CD14-positive monocyte (primary cell): ENCODE results near the gene UBXN11. TPM values are rescaled to one million over a fixed set of nuclear protein-coding genes. Genes with fewer than 3 reads are reported as not detected.
A peak's percentile ranks its signal among the peaks of the same experiment; 100 is the strongest.

Source experiments
- DNase-seq, 3 donors: peaks; one replicate each; pipeline ENCODE4 v3.0.0-alpha.2; 2011 to 2022
- H2AFZ ChIP-seq: 2 replicates; pipeline ENCODE4 v1.6.0; 2012; ENCODE audit warnings: mild to moderate bottlenecking, low read depth, low read length, inconsistent platforms; ENCODE audit not compliant: insufficient read depth, poor library complexity, severe bottlenecking
- H3K27ac ChIP-seq, 2 donors: 1 replicate in 1 of 2; 2 replicates in 1 of 2; pipeline ENCODE4 v1.5.1; 2012 to 2013; ENCODE audit warnings: low read length in 2 of 2, control low read depth in 1 of 2, inconsistent platforms in 1 of 2, low read depth in 1 of 2, mild to moderate bottlenecking in 1 of 2
- H3K27me3 ChIP-seq, 2 donors: one replicate each; pipeline versions ENCODE4 v1.6.0 to v1.6.1; 2011 to 2013; ENCODE audit warnings: low read length in 2 of 2; ENCODE audit not compliant: control insufficient read depth in 2 of 2, insufficient read depth in 2 of 2
- H3K36me3 ChIP-seq, 2 donors: replicated peaks in 1 of 2; 1 replicate in 1 of 2; 2 replicates in 1 of 2; pipeline versions ENCODE4 v1.5.1 to v1.6.1; 2012 to 2013; ENCODE audit warnings: low read length in 2 of 2, control low read depth in 1 of 2, inconsistent platforms in 1 of 2, mild to moderate bottlenecking in 1 of 2; ENCODE audit not compliant: insufficient read depth in 2 of 2, control insufficient read depth in 1 of 2
- H3K4me1 ChIP-seq, 2 donors: 1 replicate in 1 of 2; 2 replicates in 1 of 2; pipeline versions ENCODE4 v1.5.1 to v1.6.1; 2012 to 2013; ENCODE audit warnings: low read length in 2 of 2, control low read depth in 1 of 2, inconsistent platforms in 1 of 2, mild to moderate bottlenecking in 1 of 2, moderate library complexity in 1 of 2; ENCODE audit not compliant: insufficient read depth in 2 of 2, control insufficient read depth in 1 of 2
- H3K4me2 ChIP-seq: replicated peaks from 2 replicates; pipeline ENCODE3; 2012; ENCODE audit warnings: low read length, moderate library complexity, mild to moderate bottlenecking; ENCODE audit not compliant: poor library complexity, severe bottlenecking; ENCODE audit errors: extremely low read depth
- H3K4me3 ChIP-seq, 3 experiments: fragments of 200-600 bp in 1 of 3; sonication (generic) in 1 of 3; replicated peaks in 1 of 3; 1 replicate in 2 of 3; 2 replicates in 1 of 3; pipeline ENCODE4 v1.5.1; 2011 to 2013; ENCODE audit warnings: low read length in 3 of 3, mild to moderate bottlenecking in 3 of 3, control low read depth in 2 of 3, low read depth in 2 of 3, inconsistent platforms in 1 of 3, moderate library complexity in 1 of 3
- H3K79me2 ChIP-seq: 2 replicates; pipeline ENCODE4 v1.6.0; 2012; ENCODE audit warnings: mild to moderate bottlenecking, control low read depth, inconsistent platforms, low read length, moderate library complexity; ENCODE audit not compliant: insufficient read depth
- H3K9ac ChIP-seq: 2 replicates; pipeline ENCODE4 v1.6.0; 2017; ENCODE audit warnings: low read length, mild to moderate bottlenecking; ENCODE audit not compliant: insufficient read depth, poor library complexity, severe bottlenecking
- H3K9me3 ChIP-seq, 2 donors: replicated peaks in 1 of 2; 1 replicate in 1 of 2; 2 replicates in 1 of 2; pipeline versions ENCODE4 v1.5.1 to v1.6.1; 2012 to 2013; ENCODE audit warnings: low read length in 2 of 2, control low read depth in 1 of 2; ENCODE audit not compliant: control insufficient read depth in 1 of 2, insufficient read depth in 1 of 2
- H4K20me1 ChIP-seq: 2 replicates; pipeline ENCODE4 v1.6.0; 2012; ENCODE audit warnings: mild to moderate bottlenecking, low read length, control low read depth, moderate library complexity; ENCODE audit not compliant: insufficient read depth
- H3K27ac Mint-ChIP-seq, 7 donors: one replicate each; pipeline ENCODE4 v1.8.0; 2020; ENCODE audit warnings: mild to moderate bottlenecking in 7 of 7, mixed read lengths in 7 of 7, moderate library complexity in 6 of 7, inconsistent platforms in 2 of 7
- H3K27me3 Mint-ChIP-seq, 3 donors: one replicate each; pipeline ENCODE4 v1.8.0; 2021 to 2022; ENCODE audit warnings: low read depth in 3 of 3, mild to moderate bottlenecking in 3 of 3, mixed read lengths in 3 of 3, moderate library complexity in 3 of 3, inconsistent platforms in 1 of 3
- H3K36me3 Mint-ChIP-seq, 2 donors: one replicate each; pipeline ENCODE4 v1.8.0; 2020; ENCODE audit warnings: mixed read lengths in 2 of 2, inconsistent platforms in 1 of 2, mild to moderate bottlenecking in 1 of 2
- H3K4me1 Mint-ChIP-seq: one replicate; pipeline ENCODE4 v1.8.0; 2020; ENCODE audit warnings: mild to moderate bottlenecking, mixed read lengths
- H3K4me3 Mint-ChIP-seq, 2 donors: one replicate each; pipeline ENCODE4 v1.8.0; 2020; ENCODE audit warnings: mild to moderate bottlenecking in 2 of 2, mixed read lengths in 2 of 2, moderate library complexity in 1 of 2
- H3K9me3 Mint-ChIP-seq, 7 donors: one replicate each; pipeline ENCODE4 v1.8.0; 2020 to 2022; ENCODE audit warnings: mixed read lengths in 7 of 7, mild to moderate bottlenecking in 6 of 7, moderate library complexity in 6 of 7, inconsistent platforms in 2 of 7
- WGBS: methylation state at CpG from one replicate; pipeline ENCODE4 v1.1.5; 2013; ENCODE audit warnings: missing lambda C conversion rate; ENCODE audit not compliant: insufficient coverage; 5-methylcytosine and 5-hydroxymethylcytosine counted together
- intact Hi-C, 2 donors: fragments of 100-400 bp; cut with micrococcal nuclease; formaldehyde crosslinking; loops; one replicate each; pipeline versions ENCODE4 v1.15.0 to v1.15.1; 2023
- polyA plus RNA-seq, 3 donors: library from polyadenylated mRNA; depleted of rRNA in 1 of 3; unstranded in 2 of 3; stranded (reverse) in 1 of 3; fragments of 300-500 nt in 2 of 3; fragments of >200 nt in 1 of 3; fragmentation: Illumina TruSeq in 2 of 3; gene quantifications; 1 replicate in 2 of 3; 2 replicates in 1 of 3; pipeline ENCODE4 v1.2.3, GENCODE V29; 2012 to 2021
- TF ChIP-seq, protein P1 (sequence below): fragments of 200-600 bp; IDR thresholded peaks from one replicate; pipeline ENCODE4 v1.8.0; 2022; ENCODE audit warnings: antibody characterized with exemption, mild to moderate bottlenecking

Gene UBXN11
- polyA plus RNA-seq, 3 donors, result 48.0 to 885 (median 52.1) TPM

DNA sequence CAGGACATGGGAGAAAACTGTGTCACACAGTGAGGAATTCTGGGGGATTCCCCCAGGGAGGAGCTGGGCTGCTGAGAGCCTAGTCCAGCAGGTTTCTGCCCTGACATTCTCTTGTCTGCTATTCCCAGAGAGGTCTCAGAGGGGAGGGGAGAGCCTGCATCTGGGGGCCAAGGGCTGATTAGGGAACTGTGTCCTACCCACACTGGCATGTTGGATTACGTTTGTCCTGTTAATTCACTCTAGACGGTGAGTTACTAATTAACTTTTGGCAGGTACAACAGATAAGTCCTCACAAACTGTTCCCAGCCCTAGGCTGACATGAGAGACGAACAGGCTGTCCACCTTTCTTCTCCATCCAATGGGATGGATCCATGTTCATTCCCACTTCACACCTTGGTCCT is 29.2 kb downstream of the UBXN11 start:
- H4K20me1 ChIP-seq, result peaks cover 23% of the 10 kb centered on the region
- 100% methylated on average over 1 of the region's 3 CpGs for whole genome bisulfite sequencing
- peaks cover 53% of the 10 kb centered on the region for H3K79me2 ChIP-seq
- H3K36me3 ChIP-seq, result peaks cover 18 to 38% of the 10 kb centered on the region in 2 donors
- TF ChIP-seq, protein P1, sequence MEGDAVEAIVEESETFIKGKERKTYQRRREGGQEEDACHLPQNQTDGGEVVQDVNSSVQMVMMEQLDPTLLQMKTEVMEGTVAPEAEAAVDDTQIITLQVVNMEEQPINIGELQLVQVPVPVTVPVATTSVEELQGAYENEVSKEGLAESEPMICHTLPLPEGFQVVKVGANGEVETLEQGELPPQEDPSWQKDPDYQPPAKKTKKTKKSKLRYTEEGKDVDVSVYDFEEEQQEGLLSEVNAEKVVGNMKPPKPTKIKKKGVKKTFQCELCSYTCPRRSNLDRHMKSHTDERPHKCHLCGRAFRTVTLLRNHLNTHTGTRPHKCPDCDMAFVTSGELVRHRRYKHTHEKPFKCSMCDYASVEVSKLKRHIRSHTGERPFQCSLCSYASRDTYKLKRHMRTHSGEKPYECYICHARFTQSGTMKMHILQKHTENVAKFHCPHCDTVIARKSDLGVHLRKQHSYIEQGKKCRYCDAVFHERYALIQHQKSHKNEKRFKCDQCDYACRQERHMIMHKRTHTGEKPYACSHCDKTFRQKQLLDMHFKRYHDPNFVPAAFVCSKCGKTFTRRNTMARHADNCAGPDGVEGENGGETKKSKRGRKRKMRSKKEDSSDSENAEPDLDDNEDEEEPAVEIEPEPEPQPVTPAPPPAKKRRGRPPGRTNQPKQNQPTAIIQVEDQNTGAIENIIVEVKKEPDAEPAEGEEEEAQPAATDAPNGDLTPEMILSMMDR, result no peak
- H3K4me1 ChIP-seq, result peaks cover 77 to 79% of the 10 kb centered on the region in 2 donors
- peaks cover 44 to 60% of the 10 kb centered on the region in 2 donors for H3K36me3 Mint-ChIP-seq
- peak in 1 of 3 donors; percentile 12 for DNase-seq
- H3K27me3 Mint-ChIP-seq, result peaks cover 0 to 7% (median 2%) of the 10 kb centered on the region in 3 donors
- H3K27ac ChIP-seq, result peak overlapping the region; percentile 99 to 100
- H3K4me2 ChIP-seq, result peak overlapping the region; percentile 5
- peak overlapping the region; percentile 96 for H3K9ac ChIP-seq
- no peaks in the 10 kb centered on the region for H3K9me3 ChIP-seq
- H3K4me1 Mint-ChIP-seq, result peaks cover 75% of the 10 kb centered on the region
- peak overlapping the region in 1 of 3 experiments; percentile 93 for H3K4me3 ChIP-seq
- H3K9me3 Mint-ChIP-seq, result peaks cover 0 to 1% (median 0%) of the 10 kb centered on the region in 7 donors
- H3K27ac Mint-ChIP-seq, result peak overlapping the region; percentile 96 to 100 (median 99)
- no peak overlapping the region for H2AFZ ChIP-seq
- no peak overlapping the region for H3K4me3 Mint-ChIP-seq
- H3K27me3 ChIP-seq, result no peaks in the 10 kb centered on the region
- intact Hi-C loops, result no loop called here

DNA sequence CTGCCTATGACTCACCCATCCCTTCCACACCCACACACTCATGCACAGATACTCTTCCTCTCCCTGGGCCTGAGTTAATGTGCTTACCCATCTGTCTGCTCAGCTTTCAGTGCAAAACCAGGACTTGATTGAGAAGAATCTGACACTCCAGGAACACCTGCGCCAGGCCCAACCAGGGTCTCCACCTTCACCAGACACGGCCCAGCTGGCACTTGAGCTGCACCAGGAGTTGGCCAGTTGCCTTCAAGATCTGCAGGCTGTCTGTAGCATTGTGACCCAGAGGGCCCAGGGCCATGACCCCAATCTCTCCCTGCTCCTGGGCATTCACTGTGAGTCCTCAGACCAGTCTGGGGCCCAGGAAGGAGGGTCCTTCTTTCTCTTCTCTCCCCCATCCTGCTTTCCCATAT is 30.0 kb downstream of the UBXN11 start:
- peaks cover 19 to 38% of the 10 kb centered on the region in 2 donors for H3K36me3 ChIP-seq
- TF ChIP-seq, protein P1, result no peak
- DNase-seq, result no peak
- no peaks in the 10 kb centered on the region for H3K27me3 ChIP-seq
- Mint-ChIP-seq H3K4me1 (peaks cover 69% of the 10 kb centered on the region), H3K27ac (peak overlapping the region; percentile 96 to 100 (median 99)), H3K27me3 (peaks cover 0 to 2% (median 2%) of the 10 kb centered on the region in 3 donors), H3K36me3 (peaks cover 42 to 60% of the 10 kb centered on the region in 2 donors), H3K4me3 (peak overlapping the region; percentile 27 to 73), H3K9me3 (peaks cover 0 to 2% (median 0%) of the 10 kb centered on the region in 7 donors)
- intact Hi-C loops, result loop anchor here in 1 of 2 donors (1.0 kb wide), 1 partner anchor 8 kb away; no protein-coding TSS in a partner anchor
- 63% methylated on average over 2 of the region's 2 CpGs for WGBS
- H2AFZ ChIP-seq, result no peak overlapping the region
- H3K79me2 ChIP-seq, result peaks cover 45% of the 10 kb centered on the region
- peak overlapping the region; percentile 99 to 100 for H3K27ac ChIP-seq
- no peaks in the 10 kb centered on the region for H3K9me3 ChIP-seq
- H3K4me3 ChIP-seq, result peak overlapping the region in 1 of 3 experiments; percentile 93
- peaks cover 15% of the 10 kb centered on the region for H4K20me1 ChIP-seq
- H3K4me1 ChIP-seq, result peaks cover 69 to 70% of the 10 kb centered on the region in 2 donors
- H3K4me2 ChIP-seq, result peak overlapping the region; percentile 57
- H3K9ac ChIP-seq, result peak overlapping the region; percentile 96
